Stimulated activated CD4-positive, alpha-beta T cell treated with anti-CD3 and anti-CD28 coated beads, Interleukin-12 subunit alpha, Interleukin-12 subunit beta, amount 100 ng/mL, for 4 hours (primary cell): ENCODE data around the gene B4GALT5.
"Not testable (repeated sequence)": the region's sequence is repeated elsewhere in the genome, so short reads cannot be mapped to it uniquely, and the experiment has no call there.

Source experiments
- DNase-seq: peaks from one replicate; pipeline ENCODE4 v3.0.0-alpha.2; 2020

The B4GALT5 gene, protein sequence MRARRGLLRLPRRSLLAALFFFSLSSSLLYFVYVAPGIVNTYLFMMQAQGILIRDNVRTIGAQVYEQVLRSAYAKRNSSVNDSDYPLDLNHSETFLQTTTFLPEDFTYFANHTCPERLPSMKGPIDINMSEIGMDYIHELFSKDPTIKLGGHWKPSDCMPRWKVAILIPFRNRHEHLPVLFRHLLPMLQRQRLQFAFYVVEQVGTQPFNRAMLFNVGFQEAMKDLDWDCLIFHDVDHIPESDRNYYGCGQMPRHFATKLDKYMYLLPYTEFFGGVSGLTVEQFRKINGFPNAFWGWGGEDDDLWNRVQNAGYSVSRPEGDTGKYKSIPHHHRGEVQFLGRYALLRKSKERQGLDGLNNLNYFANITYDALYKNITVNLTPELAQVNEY

DNA sequence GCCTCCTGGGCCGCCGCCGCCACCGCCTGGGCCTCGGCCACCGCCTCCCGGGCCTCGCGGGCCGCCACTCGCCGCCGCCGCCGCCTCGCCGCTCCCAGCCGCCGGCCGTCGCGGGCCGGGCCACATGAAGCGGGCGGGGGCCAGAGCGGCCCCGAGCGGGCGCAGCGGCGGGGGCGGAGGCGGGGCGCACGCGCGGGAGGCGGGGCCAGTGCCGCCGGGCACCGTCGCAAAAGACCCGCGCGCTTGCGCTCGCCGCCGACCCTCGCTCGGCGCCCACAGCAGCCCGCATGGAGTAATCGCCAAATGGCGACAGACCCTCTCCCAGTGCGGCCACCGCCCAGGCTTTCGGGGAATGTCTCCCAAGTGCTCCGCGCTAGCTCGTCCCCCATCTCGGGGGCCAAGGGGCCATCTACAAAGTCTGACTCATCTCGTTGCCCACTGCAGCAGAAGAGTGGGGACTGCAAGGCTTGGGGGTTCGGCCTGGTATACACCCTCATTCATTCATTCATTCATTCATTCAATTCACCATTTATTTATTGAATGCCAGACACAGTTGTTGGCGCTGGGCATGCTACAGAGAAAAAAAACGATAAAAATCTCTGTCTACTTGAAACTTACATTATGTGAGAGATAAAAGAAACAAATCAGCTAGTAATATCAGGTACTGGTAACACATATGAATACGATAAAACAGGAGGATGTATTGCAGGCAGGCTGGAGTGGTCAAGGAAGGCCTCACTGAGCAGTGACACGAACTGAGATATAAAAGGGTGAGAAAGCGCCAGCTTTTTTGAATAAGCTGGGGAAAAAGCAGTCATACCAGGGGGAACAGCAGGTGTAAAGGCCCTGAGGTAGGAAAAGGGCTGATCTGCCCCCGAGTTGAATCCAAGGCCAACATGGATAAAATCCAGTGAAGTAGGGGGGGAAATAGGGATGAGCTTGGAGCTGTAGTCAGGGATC, at the start of gene B4GALT5:
B4GALT5 (minus strand) TSS at position 126 of the 960 bp plus-strand sequence. CDS start 188 bp downstream, outside the sequence.
- DNase-seq: peak; percentile 67

DNA sequence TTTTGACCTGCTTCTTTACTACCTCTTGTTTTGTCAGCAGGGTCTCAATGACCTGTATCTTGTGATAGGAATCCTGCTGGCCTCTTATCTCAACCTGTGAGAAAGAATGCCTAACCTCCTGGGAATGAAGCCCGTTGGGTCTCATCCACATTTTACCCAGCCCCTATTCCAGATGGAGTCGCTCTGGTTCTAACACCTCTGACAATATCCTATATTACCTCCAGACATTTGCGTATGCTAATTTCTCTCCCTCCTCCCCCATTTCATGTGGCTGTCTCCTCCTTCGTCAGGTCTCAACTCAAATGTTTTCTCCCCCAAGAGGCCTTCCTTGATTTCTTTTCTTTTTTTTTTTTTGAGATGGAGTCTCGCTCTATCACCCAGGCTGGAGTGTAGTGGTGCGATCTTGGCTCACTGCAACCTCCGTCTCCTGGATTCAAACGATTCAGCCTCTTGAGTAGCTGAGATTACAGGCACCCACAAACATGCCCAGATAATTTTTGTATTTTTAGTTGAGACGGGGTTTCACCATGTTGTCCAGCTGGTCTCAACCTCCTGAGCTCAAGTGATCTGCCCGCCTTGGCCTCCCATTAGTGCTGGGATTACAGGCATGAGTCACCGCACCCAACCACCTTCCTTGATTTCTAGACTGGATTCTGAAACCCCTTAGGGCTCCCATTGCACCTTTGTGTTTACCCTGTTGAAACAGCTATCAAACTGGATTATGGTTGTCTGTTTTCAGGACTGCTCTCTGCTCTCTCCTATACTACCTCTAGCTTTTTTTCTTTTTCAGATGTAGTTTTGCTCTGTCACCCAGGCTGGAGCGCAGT, 49.5 kb upstream of the B4GALT5 start:
- no peak for DNase-seq

DNA sequence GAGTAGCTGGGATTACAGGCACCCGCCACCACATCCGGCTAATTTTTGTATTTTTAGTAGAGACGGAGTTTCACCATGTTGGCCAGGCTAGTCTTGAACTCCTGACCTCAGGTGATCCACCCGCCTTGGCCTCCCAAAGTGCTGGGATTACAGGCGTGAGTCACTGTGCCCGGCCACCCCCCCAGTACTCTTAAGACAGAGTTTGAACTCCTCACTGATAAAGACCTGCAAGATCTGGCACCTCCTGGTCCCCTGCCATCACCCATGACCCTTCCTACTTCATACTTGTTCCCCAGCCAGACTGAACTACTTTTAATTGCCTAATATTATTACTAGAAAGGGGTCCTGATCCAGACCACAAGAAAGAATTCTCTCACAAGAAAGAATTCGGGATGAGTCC, 48.2 kb upstream of the B4GALT5 start:
- DNase-seq: not testable (repeated sequence)

DNA sequence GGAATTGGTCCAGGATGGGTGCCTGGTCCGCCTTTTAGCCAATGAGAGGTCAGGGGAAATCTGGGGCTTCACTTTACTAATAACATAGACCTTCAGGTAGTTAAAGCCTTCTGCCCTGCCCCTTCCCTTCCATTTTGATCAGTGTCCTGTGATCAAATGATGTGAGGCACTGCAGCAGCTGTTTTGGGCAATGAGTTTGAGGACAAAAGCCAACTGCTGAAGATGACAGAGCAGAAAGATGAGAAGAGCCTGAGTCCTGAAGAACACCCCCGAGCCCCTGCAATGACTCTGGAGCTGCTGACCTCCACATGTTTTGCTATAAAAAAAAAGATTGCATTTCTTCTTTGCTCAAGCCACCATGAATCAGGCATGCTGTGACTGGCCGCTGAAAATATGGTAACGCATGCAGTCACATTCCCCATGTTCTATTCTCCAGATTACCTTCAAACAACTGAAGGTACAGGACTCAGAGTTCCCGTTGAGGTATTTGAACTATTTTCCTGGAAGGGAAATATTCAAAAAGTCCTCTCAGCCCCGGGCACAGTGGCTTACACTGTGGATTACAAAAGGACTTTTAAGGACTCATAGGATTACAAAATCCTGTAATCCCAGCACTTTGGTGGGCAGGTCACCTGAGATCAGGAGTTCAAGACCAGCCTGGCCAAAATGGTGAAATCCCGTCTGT, 45.7 kb upstream of the B4GALT5 start:
- DNase-seq: no peak

DNA sequence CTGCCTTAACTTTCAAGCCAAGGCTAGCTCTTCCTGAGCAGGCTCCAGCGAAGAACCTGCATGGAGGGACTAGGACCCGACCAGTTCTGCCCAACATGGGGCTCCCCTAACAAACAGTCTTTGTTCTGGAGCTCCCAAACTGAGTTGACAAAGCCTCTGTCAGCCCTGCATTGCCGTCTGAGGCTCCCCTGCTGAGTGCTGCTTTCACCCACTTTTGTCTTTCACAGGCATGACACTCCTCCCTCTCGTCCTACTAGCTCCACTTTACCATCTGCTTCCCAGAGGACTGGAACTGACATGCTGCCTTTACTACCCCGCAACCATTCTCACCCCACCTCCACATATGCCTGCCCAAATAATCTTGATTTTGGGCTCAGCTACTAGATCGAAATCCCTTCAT, 45.1 kb upstream of the B4GALT5 start:
- no peak for DNase-seq

DNA sequence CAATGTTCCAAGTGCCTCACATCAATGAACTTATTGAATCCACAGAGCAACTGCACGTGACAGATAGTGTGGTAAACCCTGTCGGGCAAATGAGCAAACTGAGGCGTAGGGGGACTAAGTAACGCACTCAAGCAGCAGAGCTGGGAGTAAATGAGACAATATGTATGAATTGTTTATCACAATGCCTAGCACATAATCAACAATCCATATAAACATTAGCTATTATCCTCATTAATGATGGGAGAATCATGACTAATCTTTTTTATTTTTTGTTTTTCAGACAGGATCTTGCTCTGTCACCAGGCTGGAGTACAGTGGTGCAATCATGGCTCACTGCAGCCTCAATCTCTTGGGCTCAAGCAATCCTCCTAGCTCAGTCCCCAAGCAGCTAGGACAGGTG, 43.9 kb upstream of the B4GALT5 start:
- no peak for DNase-seq

DNA sequence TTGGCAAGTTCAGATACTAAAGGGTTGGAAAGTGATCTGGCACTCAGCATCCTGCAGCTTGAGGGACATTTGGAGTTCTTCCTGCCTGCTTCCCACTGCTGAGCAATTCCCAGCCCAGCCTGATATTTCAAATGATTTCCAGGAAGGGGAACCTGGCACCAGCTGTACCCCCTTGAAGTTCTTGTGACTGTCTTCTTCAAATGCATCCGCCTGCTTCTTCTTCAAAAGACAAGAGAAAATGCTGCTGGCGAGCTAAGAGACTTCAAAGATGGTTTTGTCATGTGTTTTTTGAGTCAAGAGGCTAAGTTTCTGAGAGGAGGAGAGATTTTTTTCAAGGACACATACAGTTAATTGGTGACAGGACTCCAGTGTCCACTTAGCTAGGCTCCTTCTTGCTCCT, 42.6 kb upstream of the B4GALT5 start:
- no peak for DNase-seq

DNA sequence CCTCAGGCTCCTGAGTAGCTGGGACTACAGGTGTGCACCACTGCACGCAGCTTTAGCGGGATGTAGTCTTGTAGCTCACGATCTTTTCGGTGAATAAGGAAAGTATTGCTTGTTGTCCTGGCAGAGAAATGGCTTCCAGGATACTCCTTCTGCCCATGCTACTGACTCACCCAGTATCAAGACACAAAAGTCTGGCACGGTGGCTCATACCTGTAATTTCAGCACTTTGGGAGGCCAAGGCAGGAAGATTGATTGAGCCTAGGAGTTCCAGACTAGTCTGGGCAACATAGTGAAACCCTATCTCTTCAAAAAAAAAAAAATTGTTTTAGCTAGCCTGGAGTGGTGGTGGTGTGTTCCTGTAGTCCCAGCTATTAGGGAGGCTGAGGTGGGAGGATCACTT, 40.9 kb upstream of the B4GALT5 start:
- no peak for DNase-seq

DNA sequence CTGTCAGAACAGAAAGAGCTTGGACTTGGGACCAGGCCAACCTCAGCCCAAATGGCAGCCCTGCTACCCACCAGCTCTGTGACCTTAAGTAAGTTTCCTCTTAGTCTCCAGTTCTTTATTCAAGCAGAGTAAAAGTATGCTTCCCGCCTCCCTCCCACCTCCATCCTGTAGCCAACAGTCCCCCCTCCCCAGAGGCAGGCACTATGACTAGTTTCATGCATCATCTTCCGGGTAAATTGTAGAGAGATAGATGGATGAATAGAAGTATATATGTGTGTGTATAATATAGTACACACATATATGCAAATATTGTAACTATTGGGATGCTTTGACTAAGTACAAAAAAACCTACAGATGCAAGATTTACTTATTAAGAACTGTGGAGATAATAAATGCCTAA, 39.5 kb upstream of the B4GALT5 start:
- DNase-seq: no peak

DNA sequence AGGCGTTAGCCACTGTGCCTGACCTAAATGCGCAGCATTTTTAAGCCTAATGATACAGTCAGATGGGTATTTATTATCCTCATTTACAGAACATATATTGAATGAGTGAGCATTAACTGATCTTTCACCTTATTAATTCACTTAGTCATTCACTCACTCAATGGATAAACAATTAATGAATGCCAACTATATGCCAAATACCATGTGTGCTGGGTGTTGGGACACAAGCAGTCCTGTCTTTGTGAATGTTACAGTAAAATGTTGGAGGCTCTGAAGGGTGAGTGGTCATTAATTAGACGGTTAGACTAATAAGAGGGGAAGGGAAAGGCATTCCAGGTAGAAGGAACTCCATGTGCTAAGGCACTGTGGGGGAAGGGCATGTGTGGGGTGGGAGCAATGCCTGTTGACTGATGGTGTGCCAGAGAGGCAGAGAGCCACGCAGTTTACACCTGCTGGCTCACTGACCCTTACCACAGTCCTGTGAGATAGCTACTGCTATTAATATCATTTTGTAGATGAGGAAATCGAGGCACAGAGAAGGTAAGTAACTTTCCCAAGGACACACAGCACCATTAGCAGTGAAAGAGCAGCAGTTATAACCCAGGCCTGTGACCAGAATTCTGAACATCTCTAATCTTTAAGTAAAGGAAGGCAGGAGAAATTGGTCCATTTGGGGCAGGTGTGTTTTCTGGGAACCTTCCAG, 38.7 kb upstream of the B4GALT5 start:
- no peak for DNase-seq

DNA sequence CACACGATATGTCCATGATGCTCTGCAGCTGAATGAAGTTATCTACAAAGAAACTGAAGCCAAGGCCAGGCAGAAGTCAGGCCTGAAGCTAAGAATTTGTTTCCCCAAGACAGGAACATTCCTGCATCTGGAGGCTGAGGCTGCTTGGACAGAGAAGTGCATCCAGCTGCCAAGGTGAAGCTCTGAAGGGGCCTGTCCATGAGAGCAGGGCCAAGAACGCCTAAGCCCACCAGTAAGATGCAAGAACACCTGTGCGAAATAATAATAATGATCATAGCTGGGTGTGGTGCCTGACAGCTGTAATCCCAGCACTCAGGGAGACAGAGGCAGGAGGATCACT, 37.7 kb upstream of the B4GALT5 start:
- no peak for DNase-seq

DNA sequence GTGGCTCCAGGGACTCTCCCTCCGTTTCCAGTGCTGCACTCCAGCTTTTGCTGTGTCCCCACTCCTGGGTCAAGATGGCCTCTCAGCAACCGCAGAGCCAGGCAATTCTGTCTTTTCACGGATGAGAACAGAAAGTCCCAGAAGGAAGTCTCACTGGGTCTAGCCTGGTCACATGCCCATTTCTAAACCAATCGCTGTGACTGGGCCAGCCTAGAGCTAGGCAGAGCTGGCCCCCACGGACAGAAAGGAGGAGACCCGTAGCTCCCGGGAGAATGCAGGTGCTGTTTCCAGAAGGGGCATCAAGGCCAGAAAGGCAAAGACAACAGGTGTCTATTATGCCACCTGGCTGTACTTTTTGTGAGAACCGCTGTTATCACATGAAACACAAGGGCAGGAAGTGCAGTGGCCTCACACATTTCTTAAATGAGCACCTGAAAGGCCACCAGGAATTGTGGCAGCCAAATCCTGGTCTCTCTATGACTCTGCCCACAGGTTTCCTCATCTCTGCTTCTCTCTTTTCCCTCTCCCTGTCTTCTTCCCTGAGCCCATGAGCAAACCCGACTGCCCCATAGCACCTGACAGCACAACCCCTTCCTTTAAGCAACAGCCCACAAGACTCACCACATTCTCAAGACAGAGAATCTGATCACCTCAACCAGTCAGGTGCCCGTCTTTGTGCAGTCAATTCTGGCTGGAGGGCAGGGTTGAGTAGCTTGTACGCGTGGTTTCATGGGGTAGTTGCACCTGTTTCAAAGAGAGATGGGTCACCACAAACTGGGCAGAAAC, 37.1 kb upstream of the B4GALT5 start:
- DNase-seq: no peak

DNA sequence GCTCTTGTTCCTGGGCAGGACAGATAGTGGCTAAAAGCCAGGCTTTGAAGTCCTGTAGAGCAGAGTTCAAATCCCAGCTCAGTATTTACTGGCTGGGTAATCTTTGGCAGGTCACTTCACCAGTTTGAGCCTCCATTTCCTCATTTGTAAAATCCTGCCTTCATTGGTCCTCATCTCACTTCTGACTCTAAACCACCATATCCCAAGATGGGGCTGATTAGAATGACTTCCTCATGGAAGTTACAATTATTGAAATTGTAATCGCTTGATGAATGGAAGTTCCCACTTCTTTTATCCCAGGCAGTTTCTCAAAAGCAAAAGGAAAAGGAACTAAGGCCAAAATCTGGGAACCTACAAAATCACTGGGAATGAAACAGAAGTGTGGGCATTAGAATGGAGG, 35.9 kb upstream of the B4GALT5 start:
- DNase-seq: no peak

DNA sequence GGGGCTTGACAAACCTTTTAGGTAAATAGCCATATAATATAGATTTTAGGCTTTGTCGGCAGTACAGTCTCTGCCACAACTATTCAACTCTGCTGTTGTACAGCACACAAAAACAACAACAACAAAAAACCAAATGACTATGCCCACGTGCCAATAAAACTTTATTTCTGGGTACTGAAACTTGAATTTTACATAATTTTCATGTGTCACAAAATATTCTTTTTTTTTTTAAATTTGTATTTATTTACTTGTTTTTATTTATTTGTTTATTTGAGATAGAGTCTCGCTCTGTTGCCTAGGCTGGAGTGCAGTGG, 34.8 kb upstream of the B4GALT5 start:
- DNase-seq: no peak

DNA sequence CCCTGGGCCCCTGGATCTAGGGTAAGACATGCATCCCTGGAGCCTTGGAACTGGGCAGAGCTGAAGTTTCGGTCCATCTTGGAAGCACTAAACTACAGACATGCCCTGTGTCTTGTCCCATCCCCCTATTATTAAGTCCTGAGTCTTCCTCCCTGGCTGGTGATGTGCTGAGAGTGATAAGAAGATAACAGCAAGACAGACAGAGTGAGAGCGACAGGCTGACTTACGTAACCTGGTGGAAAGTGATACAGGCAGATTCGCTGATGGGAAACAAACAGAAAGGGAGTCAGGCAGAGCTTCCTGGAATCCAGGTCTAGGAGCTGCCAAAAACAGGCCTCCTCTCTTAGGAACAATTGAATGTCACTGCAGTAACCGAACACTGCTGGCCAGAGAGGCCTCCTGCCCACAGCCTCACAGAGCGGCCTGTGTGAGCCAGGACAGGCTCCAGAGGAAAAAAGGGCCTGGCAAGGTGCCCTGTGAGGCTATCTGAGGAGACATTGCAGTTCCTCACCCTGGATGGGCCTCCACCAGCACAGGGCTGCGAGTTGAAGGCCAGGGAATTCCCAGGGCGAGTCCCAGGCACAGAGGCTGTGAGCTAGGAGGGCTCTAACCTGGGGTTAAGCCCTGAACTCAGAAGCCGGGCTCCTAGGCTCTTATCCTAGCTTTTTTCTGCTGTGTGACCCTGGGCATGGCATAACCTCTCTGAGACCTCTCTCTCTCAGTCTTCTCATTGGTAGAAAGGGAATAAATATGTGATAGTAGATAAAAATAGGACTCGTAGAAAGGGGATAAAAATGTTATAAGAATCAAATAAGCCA, 34.2 kb upstream of the B4GALT5 start:
- DNase-seq: no peak

DNA sequence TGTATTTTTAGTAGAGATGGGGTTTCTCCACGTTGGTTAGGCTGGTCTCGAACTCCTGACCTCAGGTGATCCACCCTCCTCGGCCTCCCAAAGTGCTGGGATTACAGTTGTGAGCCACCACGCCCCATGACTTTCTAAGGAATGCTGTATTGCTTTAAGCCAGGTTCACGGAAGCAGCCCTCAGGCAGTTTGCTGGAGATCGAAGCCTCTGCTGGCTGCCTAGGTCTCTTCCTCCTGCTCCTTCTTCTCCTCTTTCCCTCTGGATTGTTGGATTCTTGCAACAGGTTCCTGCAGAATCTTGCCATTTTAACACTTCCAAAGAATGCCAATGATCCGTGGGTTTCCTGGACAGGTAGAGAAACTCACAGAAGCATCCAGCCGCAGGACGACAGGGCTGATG, 29.3 kb upstream of the B4GALT5 start:
- DNase-seq: no peak

DNA sequence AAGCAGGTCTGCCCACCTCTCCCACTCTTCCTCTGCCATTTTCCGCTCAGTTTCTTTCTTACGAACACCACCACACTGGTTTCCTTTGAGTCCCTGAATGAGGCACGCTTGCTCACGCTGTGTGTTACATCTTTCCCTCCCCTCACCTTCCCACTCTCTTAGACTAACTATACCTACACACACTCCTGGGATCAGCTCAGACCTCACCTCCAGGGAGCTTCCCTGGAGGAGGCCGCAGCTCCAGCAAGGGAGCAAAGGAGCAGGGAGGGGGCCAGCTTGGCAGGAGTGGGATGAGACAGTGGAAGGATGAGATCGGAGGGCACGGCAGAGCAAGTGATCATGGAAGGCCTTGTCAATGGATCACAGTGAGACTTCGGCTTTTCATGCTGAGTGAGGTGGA, 28.3 kb upstream of the B4GALT5 start:
- no peak for DNase-seq

DNA sequence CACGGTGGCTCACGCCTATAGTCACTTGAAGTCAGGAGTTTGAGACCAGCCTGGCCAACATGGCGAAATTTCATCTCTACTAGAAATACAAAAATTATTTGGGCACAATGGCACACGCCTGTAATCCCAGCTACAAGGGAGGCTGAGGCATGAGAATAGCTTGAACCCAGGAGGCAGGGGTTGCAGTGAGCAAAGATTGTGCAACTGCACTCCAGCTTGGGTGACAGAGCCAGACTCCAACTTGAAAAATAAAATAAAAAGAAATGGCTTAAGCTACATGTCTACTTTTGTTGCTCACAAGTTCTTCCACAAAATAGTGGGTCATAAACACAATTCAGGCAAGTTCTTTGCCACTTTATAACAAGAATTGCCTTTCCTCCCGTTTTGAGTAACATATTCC, 27.1 kb upstream of the B4GALT5 start:
- DNase-seq: no peak

DNA sequence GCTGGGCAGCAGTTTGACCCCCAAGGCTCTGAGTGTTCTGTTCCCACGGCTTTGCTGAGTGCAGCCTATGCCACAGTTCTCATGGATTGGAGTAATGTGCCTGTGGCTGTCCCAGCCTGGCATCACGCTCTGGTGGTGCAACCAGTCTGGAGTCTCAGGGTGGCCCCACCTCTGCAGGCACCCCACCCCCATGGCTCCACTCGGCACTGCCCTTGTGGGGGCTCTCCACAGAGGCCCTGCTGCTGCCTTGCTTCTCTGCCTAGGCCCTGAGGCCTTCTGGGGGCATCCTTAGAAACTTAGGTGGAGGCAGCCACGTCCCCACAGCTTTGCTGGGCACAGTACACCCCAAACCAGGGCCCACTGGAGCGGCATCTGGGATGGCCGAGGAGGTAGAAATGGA, 25.4 kb upstream of the B4GALT5 start:
- no peak for DNase-seq

DNA sequence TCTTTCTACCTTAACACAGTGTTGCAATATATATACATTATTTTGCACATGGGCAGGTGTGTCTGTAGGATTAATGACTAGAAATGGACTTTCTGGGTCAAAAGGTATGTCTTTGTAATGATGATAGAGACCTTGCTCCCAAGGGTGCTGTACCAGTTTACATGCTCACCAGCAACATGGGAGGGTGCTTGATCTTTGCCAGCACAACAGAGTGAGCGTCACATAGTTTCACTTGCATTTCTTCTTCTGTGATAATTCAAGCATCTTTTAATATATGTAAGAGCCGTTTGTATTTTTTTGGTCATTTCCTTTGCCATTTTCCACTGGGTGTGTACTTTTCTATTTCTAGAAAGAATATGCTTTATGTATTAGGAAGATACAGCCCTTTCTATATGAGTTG, 23.6 kb upstream of the B4GALT5 start:
- DNase-seq: no peak
